Measurements from ENCODE around the gene MOG.
A peak's percentile ranks its signal among the peaks of the same experiment; 100 is the strongest.
"Not testable (repeated sequence)": the region's sequence is repeated elsewhere in the genome, so short reads cannot be mapped to it uniquely, and the experiment has no call there.

MOG gene

DNA sequence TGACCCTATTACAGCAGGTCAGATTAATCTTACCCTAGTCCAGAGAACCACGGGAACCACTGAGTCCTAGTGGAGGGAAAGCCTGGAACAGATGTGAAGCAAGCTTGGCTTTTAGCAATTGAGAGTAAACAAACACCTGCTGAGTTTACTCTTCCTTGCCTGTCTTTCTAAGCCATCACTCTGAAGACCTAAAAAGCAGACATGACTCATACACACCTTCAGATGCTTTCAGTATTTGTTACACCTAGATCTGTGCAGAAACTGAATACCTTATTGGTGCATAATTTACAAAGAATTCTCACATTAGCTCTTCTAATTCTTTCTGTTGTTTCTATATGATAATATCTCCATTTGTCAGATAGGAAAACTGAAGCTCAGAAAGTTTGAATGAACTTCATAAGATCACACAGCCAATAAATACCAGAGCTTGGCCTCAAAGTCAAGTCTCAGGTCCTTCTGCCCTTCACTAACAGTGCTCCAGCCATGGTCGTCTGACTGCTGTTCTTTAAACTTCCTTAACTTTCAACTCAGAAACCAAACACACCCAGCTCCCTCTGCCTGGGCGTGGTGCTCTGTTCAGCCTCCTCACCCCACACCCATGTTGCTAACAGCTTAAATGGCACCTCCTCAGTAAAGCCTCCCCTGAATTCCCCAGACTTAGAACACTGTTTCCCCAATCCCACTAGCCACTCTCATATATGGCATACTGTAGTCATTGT, 15.3 kb upstream of the MOG start:
- no peak for DNase-seq

GRCh38 chr6:29647927-29648642, 8.8 kb upstream of the MOG start:
- no peak for DNase-seq

DNA sequence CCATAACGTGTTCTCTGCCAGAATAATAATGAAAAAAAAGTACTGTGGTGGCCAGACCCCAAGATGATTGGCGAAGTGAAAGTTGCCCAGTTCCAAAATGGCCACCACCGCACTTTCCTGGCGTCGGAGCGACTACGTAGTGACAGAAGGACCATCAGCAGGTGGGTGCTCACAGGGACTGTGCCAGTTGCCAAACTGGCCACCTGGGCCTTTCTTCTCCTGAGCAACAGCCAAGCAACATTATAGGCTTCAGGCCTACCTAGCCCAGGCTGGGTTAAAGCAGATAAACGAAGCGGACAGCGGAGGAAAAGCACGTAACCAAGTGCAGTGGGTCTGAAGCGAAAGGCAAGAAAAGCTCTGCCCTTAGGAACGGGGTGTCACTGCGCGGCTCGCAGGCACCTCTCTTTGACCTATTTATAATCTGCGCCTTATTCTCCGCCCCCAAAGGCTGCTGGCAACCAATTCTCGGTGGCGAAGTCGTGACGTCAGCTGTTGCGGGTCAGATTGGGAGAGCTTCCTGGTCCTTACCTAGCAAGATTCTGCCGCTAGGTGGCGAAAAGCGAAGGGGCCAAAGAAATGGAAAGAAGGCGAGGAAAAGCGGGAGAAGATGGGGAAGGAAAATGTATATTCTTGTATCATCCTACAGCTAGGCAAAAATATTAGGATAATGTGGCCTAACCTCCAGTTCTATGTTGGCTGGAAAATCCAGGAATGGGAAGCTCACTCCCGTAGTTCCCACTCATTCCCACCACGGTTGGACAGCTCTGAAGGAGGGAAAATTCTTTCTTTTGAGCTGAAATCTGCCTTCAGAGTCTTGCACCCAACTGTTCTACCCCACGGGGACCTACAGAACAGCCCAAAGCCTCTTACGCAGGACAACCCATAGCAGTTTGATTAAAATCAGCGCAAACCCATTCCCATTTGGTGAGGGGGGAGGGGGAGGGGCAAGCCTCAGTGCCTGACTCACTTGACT, 6.9 kb upstream of the MOG start:
- DNase-seq: peak; percentile 95

DNA sequence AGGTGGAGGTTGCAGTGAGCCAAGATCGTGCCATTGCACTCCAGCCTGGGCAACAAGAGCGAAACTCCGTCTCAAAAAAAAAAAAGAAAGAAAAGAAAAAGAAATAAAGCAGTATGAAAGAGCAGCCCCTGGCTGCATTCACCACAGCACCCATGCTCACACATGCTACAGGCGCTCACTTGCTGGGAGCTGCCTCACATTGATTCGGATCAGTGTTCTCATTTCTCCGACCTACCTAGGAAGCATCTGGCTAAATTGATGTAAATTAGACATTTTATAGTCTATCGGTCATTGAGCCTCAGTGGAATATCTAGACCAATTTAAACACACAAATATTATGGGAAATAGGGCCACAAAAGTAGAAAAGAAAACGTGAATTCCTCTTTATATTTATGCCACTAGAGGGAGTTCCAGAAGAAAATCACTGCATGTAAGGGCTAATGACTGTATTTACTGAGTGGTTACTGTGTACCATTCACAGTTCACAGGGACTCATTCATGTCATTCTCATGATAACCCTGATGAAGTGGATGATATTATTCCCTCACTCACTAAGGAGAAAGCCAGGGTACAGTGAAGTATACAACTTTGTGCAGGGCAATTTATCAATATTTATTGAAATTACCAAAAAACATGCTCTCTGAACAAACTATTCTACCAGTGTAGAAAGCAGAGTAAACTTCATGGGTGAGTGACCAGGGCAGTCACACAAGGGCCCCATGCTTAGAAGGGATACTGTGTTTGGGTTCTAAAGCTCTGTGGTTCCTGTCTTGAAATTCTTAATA, 5.3 kb upstream of the MOG start:
- DNase-seq: no peak

GRCh38 chr6:29652198-29652584, 4.7 kb upstream of the MOG start:
- no peak for DNase-seq

DNA sequence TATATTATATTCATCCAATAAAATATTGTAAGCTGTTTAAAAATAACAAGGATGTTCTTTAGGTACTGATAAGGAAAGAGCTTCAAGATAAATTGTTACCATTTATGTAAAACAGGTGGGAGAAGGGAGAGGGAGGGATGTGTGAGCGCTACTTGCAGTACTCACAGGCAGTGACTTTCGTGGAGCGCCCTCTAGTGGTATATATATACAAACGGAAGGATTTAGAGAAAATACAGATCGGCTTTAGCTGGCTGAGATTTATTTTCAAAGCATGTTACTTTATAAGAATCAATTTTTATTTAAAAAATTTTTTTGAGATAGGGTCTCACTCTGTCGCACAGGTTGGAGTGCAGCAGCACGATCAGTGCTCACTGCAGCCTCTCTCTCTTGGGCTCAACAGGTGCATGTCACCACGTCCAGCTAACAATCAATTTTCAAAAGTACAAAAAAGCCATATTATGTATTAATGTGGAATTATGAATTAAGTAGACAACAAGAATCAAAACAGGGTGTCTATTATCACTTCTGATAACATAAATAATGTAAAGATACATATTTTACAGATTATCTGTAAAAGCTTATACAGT, 3.3 kb upstream of the MOG start:
- no peak for DNase-seq

GRCh38 chr6:29655658-29656057, 1.2 kb upstream of the MOG start:
- DNase-seq: no peak

- no peak for DNase-seq
These were observed 735 bp upstream of the MOG start for GRCh38 chr6:29656157-29656556.

DNA sequence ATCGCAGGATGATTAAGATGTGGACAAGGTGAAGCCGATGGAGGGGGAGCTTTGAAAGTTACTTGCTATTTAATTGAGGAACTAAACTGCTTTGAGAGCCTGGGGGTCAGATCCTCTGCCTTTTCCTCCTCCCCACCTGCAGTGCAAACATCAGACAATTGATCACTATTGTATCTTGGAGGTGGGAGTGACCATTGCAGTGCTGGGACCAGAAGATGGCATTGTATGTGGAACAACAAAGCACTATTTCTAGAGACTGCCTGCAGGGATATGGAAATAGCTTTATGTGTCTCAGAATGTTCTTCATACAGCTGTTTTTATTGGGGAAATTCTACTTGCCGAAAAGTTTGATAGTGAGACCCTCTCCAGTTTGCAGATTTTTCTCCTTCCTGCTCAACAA, 4.2 kb downstream of the MOG start:
- DNase-seq: no peak

GRCh38 chr6:29661502-29662141, 4.7 kb downstream of the MOG start:
- not testable (repeated sequence) for DNase-seq

DNA sequence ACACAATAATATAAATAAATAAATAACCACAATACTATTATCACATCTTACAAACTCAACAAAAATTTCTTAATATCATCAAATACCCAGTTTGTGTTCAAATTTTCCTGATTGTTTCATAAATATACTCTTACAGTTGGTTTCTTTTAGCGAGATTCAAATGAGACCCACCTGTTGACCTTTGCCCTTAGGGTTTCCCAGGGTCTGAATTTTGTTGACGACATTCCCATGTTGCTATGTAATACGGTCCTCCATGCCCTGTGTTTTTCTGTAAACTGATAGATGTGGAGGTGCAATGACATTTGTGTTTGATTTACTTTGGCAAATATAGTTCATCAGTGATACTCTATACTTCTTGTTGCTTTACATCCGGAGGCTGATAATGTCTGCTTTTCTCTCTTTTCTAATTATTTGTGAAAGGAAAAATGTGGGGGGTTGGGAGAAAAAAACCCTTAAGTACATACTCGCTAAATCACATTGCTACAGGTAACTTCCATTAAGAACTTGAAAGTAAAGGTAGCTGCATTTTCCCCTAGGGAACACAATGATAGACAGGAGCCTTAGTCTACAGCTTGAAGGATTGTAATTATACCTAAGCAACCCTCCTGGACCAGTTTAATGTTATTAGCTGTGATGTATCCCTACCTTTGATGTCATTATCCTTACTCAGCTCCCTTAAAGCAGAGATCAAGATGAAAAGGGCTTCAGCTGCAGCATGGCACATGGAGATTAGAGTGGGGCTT, 6.6 kb downstream of the MOG start:
- no peak for DNase-seq

DNA sequence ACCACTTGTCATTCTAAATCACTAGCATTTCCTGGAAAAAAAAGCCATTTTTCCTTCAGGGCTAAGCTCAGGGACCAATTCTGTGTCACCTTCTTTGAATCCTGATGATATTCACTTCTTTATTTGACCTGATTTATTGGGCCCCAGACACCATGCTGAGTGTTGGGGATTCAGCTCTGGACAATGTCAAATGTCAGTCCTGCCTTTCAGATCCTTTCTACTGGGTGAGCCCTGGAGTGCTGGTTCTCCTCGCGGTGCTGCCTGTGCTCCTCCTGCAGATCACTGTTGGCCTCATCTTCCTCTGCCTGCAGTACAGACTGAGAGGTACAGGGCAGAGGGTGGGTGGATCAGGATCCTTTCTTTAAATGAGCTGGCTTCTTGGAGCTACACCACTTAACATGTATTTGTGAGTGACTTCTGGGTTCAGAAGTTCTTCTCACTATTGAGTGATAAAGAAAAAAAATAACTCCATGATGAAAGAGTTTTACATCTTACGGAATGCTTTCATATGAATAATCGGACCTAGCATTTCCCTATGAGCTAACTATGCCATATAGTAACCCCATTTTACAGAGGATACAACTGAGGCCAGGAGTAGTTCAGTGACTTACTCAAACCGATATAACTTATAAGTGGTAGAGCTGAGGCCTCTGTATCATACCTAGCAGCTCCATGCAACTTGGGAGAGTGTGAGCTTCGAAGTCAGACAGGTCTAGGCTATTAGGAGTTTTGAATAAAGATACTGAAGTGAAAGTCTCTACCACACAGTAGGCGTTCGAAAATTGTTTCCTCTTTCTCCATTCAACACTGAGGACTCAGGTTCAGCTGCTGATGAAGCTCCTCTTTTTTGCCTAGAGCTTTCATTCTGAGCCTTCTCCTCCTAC, 9.3 kb downstream of the MOG start:
- no peak for DNase-seq

DNA sequence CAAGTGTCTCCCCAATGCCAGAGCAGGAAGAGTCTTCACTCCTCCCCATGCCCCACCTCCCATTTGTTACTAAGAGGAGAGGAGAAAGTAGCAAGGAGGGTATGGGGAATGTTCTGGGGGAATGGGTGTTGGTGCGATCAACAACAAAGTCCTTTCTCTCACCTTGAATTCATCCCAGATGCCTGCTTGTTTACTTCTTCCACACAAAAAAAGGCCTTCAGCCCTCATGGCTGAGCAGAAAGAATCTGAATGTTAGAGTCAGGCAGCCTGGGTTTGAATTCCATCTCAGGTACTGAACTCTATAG, 9.9 kb downstream of the MOG start:
- DNase-seq: no peak

DNA sequence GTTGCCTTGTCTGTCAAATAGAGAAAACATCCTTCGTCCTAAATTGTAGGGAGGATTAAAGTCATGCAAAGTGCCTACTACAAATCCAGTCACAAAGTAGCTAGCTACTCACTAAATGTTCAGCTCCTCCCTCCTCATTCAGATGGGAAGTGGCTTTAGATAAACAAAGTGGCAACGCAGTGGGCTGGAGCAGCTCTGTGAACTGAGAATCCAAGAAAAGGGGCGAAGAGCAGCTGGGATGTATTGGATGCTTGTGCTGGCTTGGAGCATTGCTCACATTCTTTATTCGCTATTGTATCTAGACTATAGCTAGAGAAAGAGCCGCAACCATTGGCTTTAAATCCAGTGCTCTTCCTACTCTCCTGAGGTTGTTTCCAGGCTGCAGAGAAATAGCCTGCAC, 10.3 kb downstream of the MOG start:
- no peak for DNase-seq

- no peak for DNase-seq
These were observed 14.1 kb downstream of the MOG start for GRCh38 chr6:29671026-29671425.

DNA sequence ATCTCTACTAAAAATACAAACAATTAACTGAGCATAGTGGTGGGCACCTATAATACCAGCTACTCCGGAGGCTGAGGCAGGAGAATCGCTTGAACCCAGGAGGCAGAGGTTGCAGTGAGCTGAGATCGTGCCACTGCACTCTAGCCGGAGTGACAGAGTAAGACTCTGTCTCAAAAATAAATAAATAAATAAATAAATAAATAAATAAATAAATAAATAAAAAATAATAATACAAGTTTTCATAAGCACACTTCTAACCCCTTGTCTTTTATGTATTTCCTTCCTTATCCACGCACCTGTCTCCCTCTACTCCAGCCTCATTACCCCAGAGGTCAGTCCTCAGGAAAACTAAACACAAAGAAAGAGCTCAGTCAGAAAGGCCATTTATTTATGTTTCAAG, 15.2 kb downstream of the MOG start:
- DNase-seq: not testable (repeated sequence)

- DNase-seq: no peak
These were observed 16.3 kb downstream of the MOG start for GRCh38 chr6:29673161-29673560.

GRCh38 chr6:29674008-29674407, 17.1 kb downstream of the MOG start:
- no peak for DNase-seq

- DNase-seq: no peak
These were observed 18.7 kb downstream of the MOG start for GRCh38 chr6:29675561-29675960.

GRCh38 chr6:29676981-29677601, 20.2 kb downstream of the MOG start:
- DNase-seq: no peak

All from activated effector memory CD4-positive, alpha-beta T cell treated with Interleukin-2 at 50 U/mL for 16 hours (primary cell).